NCI-H128 (cell line): ENCODE data around the gene CFAP97.
"Not testable (repeated sequence)": the region's sequence is repeated elsewhere in the genome, so short reads cannot be mapped to it uniquely, and the experiment has no call there.

ENCODE experiments used
- DNase-seq: peaks from one replicate; lab custom pipeline; 2025; ENCODE audit not compliant: unreplicated experiment; lab: John Stamatoyannopoulos, UW

The CFAP97 gene

GRCh38 chr4:185142912-185143600 lies 60.7 kb downstream of the CFAP97 start, which contains the start of gene SLC25A4:
SLC25A4 (plus strand) TSS chr4:185143266; CDS start chr4:185143373, 107 bp downstream.
- DNase-seq: peak; percentile 69

- no peak for DNase-seq
These were observed 61.3 kb downstream of the CFAP97 start for GRCh38 chr4:185142564-185142911.

- DNase-seq: no peak
These were observed 62.0 kb downstream of the CFAP97 start for GRCh38 chr4:185141777-185142176.

- no peak for DNase-seq
These were observed 64.1 kb downstream of the CFAP97 start for GRCh38 chr4:185139736-185140135.

GRCh38 chr4:185138161-185138560 lies 65.6 kb downstream of the CFAP97 start:
- no peak for DNase-seq

GRCh38 chr4:185137233-185137925 lies 66.4 kb downstream of the CFAP97 start:
- DNase-seq: no peak

- no peak for DNase-seq
These were observed 69.4 kb downstream of the CFAP97 start for GRCh38 chr4:185134307-185134869.

GRCh38 chr4:185128272-185129119 lies 75.3 kb downstream of the CFAP97 start:
- DNase-seq: no peak

- no peak for DNase-seq
These were observed 76.5 kb downstream of the CFAP97 start for GRCh38 chr4:185127021-185127925.

GRCh38 chr4:185124006-185124405 lies 79.8 kb downstream of the CFAP97 start:
- DNase-seq: no peak

- DNase-seq: no peak
These were observed 81.0 kb downstream of the CFAP97 start for GRCh38 chr4:185122681-185123345.

- DNase-seq: no peak
These were observed 83.2 kb downstream of the CFAP97 start for GRCh38 chr4:185120631-185120946.

- no peak for DNase-seq
These were observed 83.7 kb downstream of the CFAP97 start for GRCh38 chr4:185119927-185120630.

GRCh38 chr4:185119467-185119866 lies 84.3 kb downstream of the CFAP97 start:
- not testable (repeated sequence) for DNase-seq

GRCh38 chr4:185118876-185119275 lies 84.9 kb downstream of the CFAP97 start:
- no peak for DNase-seq

GRCh38 chr4:185117300-185117934 lies 86.4 kb downstream of the CFAP97 start:
- DNase-seq: no peak

GRCh38 chr4:185115827-185116232 lies 88.0 kb downstream of the CFAP97 start:
- DNase-seq: no peak

GRCh38 chr4:185113340-185113739 lies 90.5 kb downstream of the CFAP97 start:
- DNase-seq: no peak

- no peak for DNase-seq
These were observed 91.7 kb downstream of the CFAP97 start for GRCh38 chr4:185112104-185112503.
